ENCODE results near the gene PMAIP1.

DNA sequence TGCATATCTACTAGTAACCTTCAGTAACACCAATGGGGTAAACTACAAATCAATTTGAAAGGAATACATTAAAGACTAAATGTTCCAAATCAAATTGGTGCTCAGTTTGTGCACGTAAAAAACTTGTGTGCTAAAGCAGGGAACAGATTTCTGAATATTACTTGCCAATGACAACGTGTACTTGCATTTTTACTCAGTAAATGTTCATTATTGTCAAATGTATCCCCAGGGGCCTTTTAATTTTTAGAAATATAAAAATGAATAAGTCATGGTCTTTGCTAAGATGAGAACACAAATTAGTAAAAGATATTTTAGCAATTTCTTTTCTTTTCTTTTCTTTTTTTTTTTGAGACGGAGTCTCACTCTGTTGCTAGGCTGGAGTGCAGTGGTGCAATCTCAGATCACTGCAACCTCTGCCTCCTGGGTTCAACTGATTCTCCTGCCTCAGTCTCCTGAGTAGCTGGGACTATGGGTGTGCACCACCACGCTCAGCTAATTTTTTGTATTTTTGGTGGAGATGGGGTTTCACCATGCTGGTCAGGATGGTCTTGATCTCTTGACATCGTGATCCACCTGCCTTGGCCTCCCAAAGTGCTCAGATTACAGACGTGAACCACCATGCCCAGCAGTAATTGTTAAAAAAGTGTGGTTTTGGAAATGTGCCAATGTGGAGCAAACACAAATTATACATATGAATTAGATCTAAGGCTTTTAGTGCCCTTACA, 52.6 kb downstream of the PMAIP1 start:
- TF ChIP-seq CTCF (IDR thresholded peaks at IDR 0.05): no peak
- TF ChIP-seq POLR2A (IDR thresholded peaks at IDR 0.05): no peak

Data from thyroid gland (tissue), 4 donors.